Amniotic stem cell (primary cell): ENCODE data around the gene FHIT.

Experiments used
- DNase-seq: peaks from one replicate; lab custom pipeline; 2025; lab: John Stamatoyannopoulos, UW

Gene FHIT

GRCh38 chr3:60047426-60048200 lies 1203.6 kb downstream of the FHIT start:
- DNase-seq: no peak

DNA sequence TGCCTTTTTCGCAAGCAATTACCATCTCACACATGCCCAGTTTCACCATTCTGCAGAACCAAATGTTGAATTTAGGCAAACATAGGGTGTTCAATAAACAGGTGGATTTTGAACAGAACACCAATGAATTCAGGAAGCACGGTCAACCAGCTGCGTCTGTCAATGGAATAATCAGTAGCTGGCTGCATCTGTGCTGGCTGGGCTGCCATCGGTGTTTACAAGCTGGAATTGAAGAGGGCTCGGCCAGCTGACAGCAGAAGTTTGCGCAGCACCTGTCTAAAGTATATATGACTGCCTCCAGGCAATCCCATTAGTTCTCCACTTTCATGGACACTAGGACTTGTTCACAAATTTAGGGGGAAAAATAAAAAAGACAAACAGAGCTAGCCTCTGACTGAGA lies 1205.0 kb downstream of the FHIT start:
- DNase-seq: no peak

GRCh38 chr3:60045686-60046085 lies 1205.6 kb downstream of the FHIT start:
- DNase-seq: no peak

DNA sequence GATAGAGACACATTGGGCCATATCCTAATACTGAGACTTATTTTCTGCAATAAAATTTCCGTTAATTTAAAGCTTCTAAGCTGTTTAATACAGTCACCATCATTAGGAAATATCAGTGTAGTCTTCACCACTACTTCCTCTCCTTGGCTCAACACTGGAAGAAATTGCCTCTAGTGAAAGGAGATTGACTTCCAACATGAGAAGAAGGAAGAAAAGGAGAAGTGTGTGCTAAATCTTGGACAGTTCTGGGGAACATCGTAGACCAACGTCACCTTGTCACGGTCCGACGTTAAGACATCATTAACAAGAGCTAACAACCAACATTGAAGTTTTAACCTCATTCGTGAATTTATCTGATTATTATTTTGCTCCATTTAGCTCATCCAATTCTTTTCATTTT lies 1214.4 kb downstream of the FHIT start:
- DNase-seq: no peak

- DNase-seq: no peak
These were observed 1217.3 kb downstream of the FHIT start for GRCh38 chr3:60033901-60034453.

DNA sequence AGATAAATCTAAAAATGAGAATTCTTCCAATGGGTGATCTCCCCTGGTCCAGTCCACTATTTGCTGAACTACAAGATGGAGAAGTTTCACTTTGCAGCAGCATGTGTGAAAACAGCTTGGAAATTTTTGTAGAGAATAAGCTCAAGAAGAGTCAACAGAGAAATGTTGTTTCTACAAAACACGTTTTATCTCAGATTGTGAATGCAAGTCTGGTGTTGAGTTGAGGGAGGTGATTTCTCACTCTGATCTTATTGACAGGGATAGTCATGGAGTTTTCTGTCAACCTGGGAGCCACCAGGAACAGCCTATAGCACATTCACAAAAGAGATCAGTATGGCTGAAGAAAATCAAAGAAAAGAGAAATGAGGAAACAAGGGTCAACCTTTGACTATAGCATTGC lies 1220.3 kb downstream of the FHIT start:
- no peak for DNase-seq

DNA sequence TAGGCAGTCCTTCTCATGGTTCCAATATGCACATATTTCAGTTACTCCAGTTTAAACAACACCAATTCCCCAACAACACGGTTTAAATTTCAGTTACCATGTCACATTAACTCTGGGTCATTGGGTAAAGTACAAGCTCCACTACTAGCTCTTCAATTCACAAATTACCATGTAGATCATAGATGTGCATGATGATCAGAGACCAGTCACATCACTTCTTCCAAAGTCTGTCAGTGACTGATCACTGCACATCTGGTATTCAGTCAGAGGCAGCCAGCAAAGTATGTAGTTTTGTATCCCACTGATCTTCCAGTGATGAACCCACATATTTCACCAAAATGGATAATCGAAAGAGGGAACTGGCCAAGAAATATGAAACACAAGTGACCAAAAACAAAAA lies 1223.0 kb downstream of the FHIT start:
- DNase-seq: no peak

DNA sequence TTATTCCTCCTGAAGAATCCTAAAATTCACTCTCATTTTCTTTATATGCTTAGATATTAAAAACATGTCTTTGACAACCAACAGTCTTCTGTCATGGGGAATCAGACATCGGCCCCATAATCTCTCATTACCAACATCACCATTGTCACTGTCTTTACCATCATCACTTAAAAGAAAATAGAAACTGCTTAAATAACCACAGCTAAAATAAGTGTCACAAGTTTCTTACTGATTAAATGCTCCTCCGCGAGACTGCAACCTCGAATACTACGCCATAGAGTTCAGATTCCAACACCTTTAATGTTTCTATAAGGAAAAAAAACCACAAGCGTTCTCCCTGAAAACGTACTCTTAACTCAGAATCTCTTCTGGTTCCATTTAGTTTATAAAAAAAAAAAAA lies 1223.9 kb downstream of the FHIT start:
- no peak for DNase-seq

DNA sequence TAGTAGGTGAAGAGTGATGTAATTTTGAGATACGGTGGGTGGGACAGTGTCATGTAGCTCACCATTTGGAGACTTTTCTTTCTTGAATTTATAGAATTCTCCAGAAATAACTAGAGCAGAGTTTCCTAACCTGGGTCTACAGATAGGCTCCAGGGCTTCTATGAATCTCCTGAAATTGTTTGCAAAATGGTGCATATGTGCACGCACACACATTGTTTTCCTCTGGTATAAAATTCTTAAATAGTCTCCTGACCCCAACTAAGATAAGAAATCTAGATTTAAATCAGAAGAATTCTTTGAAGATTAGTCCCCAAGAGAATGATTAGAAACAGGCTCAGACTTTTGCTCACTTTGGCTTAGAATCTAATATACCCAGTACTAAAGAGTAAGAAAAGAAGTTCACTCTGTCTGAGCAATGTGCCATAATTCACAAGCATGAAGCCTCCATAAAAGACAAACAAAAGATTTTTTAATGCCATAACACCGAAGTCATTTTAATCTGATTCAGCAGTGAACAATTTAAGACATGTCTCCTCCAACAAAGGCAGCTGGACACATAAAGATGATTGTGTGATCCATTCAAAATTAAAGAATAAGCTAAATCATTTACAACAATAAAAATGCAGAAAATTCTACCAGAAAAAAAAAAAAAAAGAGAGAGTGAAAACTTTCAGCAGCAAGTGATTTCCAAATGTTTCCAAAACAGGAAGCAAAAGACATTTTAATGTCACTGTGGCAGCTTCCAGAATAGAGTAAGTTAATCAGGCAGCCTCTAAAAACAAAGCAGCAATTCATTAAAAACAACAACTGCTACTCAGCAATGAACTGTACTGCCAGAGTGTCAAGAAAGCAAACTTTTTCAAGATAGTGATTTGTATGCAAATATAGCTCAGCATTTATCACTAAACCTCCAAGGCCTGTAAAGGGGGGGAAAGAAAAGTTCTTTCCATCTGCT lies 1225.9 kb downstream of the FHIT start:
- no peak for DNase-seq

GRCh38 chr3:60024400-60024799 lies 1226.9 kb downstream of the FHIT start:
- no peak for DNase-seq

DNA sequence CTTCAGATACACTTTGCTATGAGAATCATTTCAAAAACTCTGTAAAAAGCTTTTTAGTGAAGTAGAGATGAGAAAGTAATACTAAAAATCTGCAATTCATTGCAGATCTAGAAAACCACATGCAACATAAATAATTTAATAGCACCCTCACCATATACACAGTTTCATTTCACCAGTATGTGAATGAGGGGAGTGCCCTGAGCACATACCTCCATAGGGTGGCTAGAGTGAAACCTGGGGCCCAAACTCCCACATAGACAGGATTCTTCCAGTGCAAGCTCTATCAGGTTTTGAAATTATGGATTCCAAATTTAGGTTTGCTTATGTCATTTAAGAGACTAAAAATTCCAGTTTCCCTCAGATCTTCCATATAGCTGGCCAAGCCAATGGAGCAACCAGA lies 1228.1 kb downstream of the FHIT start:
- DNase-seq: no peak

GRCh38 chr3:60017631-60018030 lies 1233.6 kb downstream of the FHIT start:
- no peak for DNase-seq

- no peak for DNase-seq
These were observed 1236.1 kb downstream of the FHIT start for GRCh38 chr3:60015032-60015705.

DNA sequence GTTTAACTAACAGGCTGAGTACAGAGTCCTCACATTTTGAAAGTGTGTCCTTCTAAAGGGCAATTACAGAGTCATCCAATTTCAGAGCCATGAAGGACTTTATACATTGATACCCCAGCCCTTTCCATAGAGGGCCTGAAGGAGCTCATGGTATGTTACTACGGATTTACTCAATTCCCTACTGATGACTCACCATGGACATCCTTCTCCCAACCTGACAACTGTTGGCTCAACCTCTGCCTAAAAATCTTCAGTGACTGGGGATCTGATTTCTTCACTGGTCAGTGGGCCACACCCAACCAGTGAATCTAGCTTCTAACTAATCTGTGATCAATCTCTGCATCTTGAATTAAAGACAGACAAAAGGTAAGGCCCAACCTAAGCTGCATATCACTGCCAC lies 1238.0 kb downstream of the FHIT start:
- no peak for DNase-seq

DNA sequence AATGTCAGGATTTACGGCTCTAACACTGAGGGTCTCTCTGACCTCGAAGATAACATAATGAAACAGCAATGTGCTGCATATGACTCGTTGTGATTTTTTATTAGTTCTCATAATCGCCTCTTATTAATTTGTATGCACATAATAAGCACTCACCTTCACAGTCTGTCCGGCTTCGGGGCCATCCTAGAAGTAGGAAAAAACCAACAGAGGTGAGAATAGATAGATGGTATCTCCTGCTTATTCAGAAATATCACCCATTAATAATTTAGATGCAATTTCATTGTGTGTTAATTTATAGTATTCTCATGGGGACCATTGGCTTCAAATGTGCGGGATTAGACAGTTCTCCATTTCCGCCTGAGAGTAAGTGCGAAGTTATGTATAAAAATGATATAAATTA lies 1240.0 kb downstream of the FHIT start:
- no peak for DNase-seq

DNA sequence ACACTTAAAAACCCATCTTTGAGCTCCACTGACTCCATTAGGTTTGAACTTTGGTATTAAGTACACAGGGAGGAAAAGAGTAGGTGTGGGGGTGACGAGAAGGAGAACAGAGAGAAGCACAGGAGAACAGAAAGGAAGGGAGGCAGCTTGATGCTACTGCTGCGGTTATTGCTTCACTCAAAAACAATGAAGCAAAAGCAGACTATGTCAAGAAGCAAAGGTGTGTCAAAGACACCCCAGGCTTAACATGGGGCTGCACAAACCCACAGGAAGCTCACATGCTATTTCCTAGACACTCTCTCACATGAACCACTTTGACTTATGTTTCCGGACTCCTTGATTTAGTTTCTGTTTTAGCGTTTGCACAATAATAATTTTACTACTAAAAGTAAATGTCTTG lies 1240.5 kb downstream of the FHIT start:
- DNase-seq: no peak

GRCh38 chr3:60009931-60010478 lies 1241.2 kb downstream of the FHIT start:
- DNase-seq: no peak

DNA sequence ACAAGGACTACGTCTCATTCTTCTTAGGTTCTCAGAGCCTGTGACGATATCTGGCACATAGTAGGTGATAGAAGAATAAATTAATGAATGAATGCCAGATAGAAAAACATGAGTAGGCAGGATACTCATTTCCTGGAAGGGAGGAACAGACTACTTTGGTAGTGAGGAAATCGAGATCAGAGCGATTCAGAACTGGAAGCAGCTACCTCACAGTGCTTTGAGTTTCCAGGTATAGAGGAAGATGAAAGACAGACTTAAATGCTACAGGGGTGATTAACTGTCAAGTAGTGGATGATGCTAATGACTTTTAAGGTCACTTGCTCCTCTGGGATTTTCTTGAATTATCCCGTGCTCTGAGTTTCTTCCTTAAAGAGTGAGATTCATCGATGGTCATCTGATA lies 1249.9 kb downstream of the FHIT start:
- no peak for DNase-seq

DNA sequence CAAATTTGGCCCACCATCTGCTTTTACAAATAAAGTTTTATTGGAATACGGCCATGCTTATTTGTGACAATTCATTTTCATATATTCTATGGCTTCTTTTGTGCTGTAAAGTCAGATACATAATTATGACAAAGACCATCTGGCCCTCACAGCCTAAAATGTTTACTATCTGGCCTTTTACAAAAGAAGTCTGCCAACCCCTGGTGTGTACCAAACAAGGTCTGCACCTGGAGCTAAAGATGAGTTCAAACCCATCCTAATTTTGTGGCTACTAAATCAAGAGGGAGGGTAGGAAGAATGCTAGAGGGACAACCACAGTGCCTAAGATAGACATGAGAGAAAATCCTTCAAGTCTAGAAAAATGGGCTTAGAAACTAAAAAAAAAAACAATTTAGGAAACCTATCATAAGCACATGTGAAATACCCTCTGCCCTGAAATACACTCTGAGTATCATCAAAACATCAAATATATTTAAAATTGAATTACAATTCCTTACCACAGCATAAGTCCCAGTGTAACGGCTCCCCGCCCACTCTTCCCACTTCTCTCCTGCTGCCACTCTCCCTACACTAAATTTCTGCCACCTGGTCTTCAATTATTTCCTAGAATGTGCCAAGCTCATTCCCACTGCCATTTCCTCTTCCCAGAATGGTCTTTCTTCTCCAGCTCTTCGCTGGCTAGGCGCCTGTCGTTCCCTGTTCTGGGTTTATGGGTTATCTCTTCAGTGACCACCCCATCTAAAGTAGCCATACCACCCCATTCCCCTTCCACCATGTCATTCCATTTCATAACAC lies 1250.7 kb downstream of the FHIT start:
- DNase-seq: no peak

DNA sequence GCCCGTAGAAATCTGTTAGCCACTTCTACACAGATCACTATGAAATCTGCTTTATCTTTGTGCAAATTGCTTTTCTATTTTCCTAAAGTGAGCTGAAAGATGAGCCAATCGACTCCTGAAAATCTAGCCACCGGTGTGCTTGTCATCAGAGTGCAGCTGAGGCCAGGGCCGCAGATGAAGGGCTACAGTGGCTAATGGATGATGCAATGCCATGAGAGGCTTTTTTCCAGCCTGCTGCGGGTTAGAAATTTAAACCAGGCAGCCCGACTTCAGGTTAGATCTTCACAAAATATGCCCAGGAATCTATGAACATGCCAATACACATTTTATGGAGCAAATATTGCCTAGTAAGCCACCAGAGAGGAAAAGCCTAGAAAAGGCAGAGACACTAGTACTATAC lies 1253.2 kb downstream of the FHIT start:
- no peak for DNase-seq

- no peak for DNase-seq
These were observed 1253.7 kb downstream of the FHIT start for GRCh38 chr3:59997583-59997982.
